IMR-90 (cell line): ENCODE results near the gene COMMD1. TPM values are rescaled to one million over a fixed set of nuclear protein-coding genes. Genes with fewer than 3 reads are reported as not detected.

ENCODE experiments used
- ATAC-seq: fragments of 200-7000 bp; cut with Tn5 transposase; 2 replicates; pipeline ENCODE4 v1.9.1; 2020; ENCODE audit warnings: low read depth, mild to moderate bottlenecking, moderate library complexity
- BruUV-seq: library from RNA; stranded (reverse); fragments of 400-500 nt; replicated peaks from 2 replicates; lab custom pipeline; 2021; lab: Mats Ljungman, UMichigan
- CTCF ChIA-PET: fragments of 300-600 bp; formaldehyde crosslinking; extraction: SDS; loops from one replicate; lab custom pipeline; 2021; ENCODE audit warnings: antibody characterized with exemption; lab: Yijun Ruan, JAX
- POLR2A ChIA-PET: fragments of 300-600 bp; sonication (Branson Sonifier 250); formaldehyde crosslinking; loops from one replicate; lab custom pipeline; 2022; ENCODE audit warnings: antibody characterized with exemption; ENCODE audit not compliant: unreplicated experiment; lab: Charles Lee
- DNase-seq: peaks from one replicate; pipeline ENCODE4 v3.0.0; 2013
- H2AFZ ChIP-seq: replicated peaks from 2 replicates; pipeline ENCODE3; 2013; ENCODE audit warnings: low read length, mild to moderate bottlenecking; ENCODE audit not compliant: poor library complexity
- H2AK5ac ChIP-seq: 2 replicates; pipeline ENCODE4 v1.6.1; 2013; ENCODE audit warnings: low read depth, low read length, inconsistent platforms
- H2AK9ac ChIP-seq: replicated peaks from 2 replicates; pipeline ENCODE3; 2013; ENCODE audit warnings: mild to moderate bottlenecking, low read depth, low read length, moderate library complexity; ENCODE audit not compliant: poor library complexity
- H2BK120ac ChIP-seq: 2 replicates; pipeline ENCODE4 v1.6.1; 2013; ENCODE audit warnings: low read depth, low read length, inconsistent platforms
- H2BK15ac ChIP-seq: 3 replicates; pipeline ENCODE4 v1.6.1; 2013; ENCODE audit warnings: low read depth, low read length, inconsistent platforms
- H2BK20ac ChIP-seq: 2 replicates; pipeline ENCODE4 v1.6.1; 2013; ENCODE audit warnings: low read depth, mild to moderate bottlenecking, inconsistent platforms, low read length, moderate library complexity
- H2BK5ac ChIP-seq: 2 replicates; pipeline ENCODE4 v1.6.1; 2013; ENCODE audit warnings: mild to moderate bottlenecking, low read depth, low read length, inconsistent platforms; ENCODE audit not compliant: poor library complexity, severe bottlenecking
- H3K14ac ChIP-seq: replicated peaks from 2 replicates; pipeline ENCODE4 v1.6.1; 2013; ENCODE audit warnings: low read depth, low read length, inconsistent platforms
- H3K18ac ChIP-seq: 2 replicates; pipeline ENCODE4 v1.6.1; 2013; ENCODE audit warnings: low read depth, low read length, control low read depth
- H3K23ac ChIP-seq: 2 replicates; pipeline ENCODE4 v1.6.1; 2013; ENCODE audit warnings: low read depth, low read length, inconsistent platforms
- H3K27ac ChIP-seq: 2 replicates; pipeline ENCODE4 v1.5.1; 2013; ENCODE audit warnings: mild to moderate bottlenecking, control low read depth, low read length; ENCODE audit not compliant: insufficient read depth
- H3K27me3 ChIP-seq: 2 replicates; pipeline ENCODE4 v1.6.1; 2013; ENCODE audit warnings: low read length; ENCODE audit not compliant: control insufficient read depth, insufficient read depth
- H3K36me3 ChIP-seq: 2 replicates; pipeline ENCODE4 v1.6.1; 2013; ENCODE audit warnings: low read length, mixed read lengths; ENCODE audit not compliant: control insufficient read depth, insufficient read depth
- H3K4ac ChIP-seq: 2 replicates; pipeline ENCODE4 v1.6.1; 2013; ENCODE audit warnings: low read depth, low read length, inconsistent platforms
- H3K4me1 ChIP-seq: 2 replicates; pipeline ENCODE4 v1.6.1; 2013; ENCODE audit warnings: low read length, mixed read lengths; ENCODE audit not compliant: control insufficient read depth, insufficient read depth
- H3K4me2 ChIP-seq: 2 replicates; pipeline ENCODE4 v1.6.1; 2013; ENCODE audit warnings: low read depth, mild to moderate bottlenecking, control low read depth, low read length, moderate library complexity
- H3K4me3 ChIP-seq: 2 replicates; pipeline ENCODE4 v1.5.1; 2013; ENCODE audit warnings: low read depth, mild to moderate bottlenecking, control low read depth, low read length, moderate library complexity; ENCODE audit not compliant: insufficient read depth
- H3K56ac ChIP-seq: 2 replicates; pipeline ENCODE4 v1.6.1; 2013; ENCODE audit warnings: low read length, inconsistent platforms; ENCODE audit not compliant: insufficient read depth; ENCODE audit errors: extremely low read depth
- H3K79me1 ChIP-seq, 2 experiments: 2 replicates each; pipeline ENCODE4 v1.6.1; 2013; ENCODE audit warnings: low read length in 2 of 2, inconsistent platforms in 1 of 2, low read depth in 1 of 2
- H3K9ac ChIP-seq: 2 replicates; pipeline ENCODE4 v1.6.1; 2013; ENCODE audit warnings: low read depth, low read length, control low read depth
- H3K9me1 ChIP-seq: 2 replicates; pipeline ENCODE4 v1.6.1; 2013; ENCODE audit warnings: low read length, inconsistent platforms; ENCODE audit not compliant: insufficient read depth
- H3K9me3 ChIP-seq: 2 replicates; pipeline ENCODE4 v1.6.1; 2013; ENCODE audit warnings: low read length; ENCODE audit not compliant: control insufficient read depth, insufficient read depth
- H4K20me1 ChIP-seq: 2 replicates; pipeline ENCODE4 v1.6.1; 2013; ENCODE audit warnings: low read length, inconsistent platforms; ENCODE audit not compliant: insufficient read depth
- H4K5ac ChIP-seq: 2 replicates; pipeline ENCODE4 v1.6.1; 2013; ENCODE audit warnings: mild to moderate bottlenecking, low read depth, low read length, control low read depth
- H4K8ac ChIP-seq, 2 experiments: 2 replicates each; pipeline ENCODE4 v1.6.1; 2013; ENCODE audit warnings: low read depth in 2 of 2, low read length in 2 of 2, control low read depth in 1 of 2, inconsistent platforms in 1 of 2
- H4K91ac ChIP-seq: 2 replicates; pipeline ENCODE4 v1.6.1; 2013; ENCODE audit warnings: low read depth, low read length, inconsistent platforms; ENCODE audit not compliant: insufficient read depth
- CEBPB ChIP-seq: IDR thresholded peaks from 2 replicates; pipeline ENCODE4 v1.6.1; 2012; ENCODE audit warnings: low read depth, low read length, improper control_type of control experiment
- MXI1 ChIP-seq: IDR thresholded peaks from 2 replicates; pipeline ENCODE4 v1.6.1; 2012; ENCODE audit warnings: low read depth, mild to moderate bottlenecking, low read length, moderate library complexity, borderline replicate concordance
- WGBS, 2 experiments: methylation state at CpG; one replicate each; pipeline versions ENCODE4 v1.1.5 to v1.1.7; 2013; ENCODE audit warnings: missing lambda C conversion rate in 2 of 2; ENCODE audit not compliant: insufficient read length in 1 of 2; ENCODE audit errors: extremely low coverage in 2 of 2; 5-methylcytosine and 5-hydroxymethylcytosine counted together
- dilution Hi-C: fragments of 300-500 bp; cut with HindIII; formaldehyde crosslinking; loops from one replicate; pipeline ENCODE4 v1.14.3; 2018; ENCODE audit warnings: low sequenced_read_pairs; ENCODE audit not compliant: unreplicated experiment
- in situ Hi-C: fragments of 300-500 bp; cut with MboI; formaldehyde crosslinking; loops from 3 replicates; pipeline ENCODE4 v1.14.3; 2019; ENCODE audit warnings: low sequenced_read_pairs, inconsistent platforms, mixed read lengths
- intact Hi-C: fragments of 100-400 bp; cut with micrococcal nuclease; formaldehyde crosslinking; loops from 2 replicates; pipeline ENCODE4 v1.10.0; 2022
- polyA plus RNA-seq, 3 experiments: library from polyadenylated mRNA; depleted of rRNA; stranded (reverse); fragments of >200 nt; gene quantifications; 2 replicates each; pipeline ENCODE4 v1.2.3, GENCODE V29; 2012; ENCODE audit warnings: low replicate concordance in 1 of 3
- total RNA-seq: library from RNA; depleted of rRNA; stranded (reverse); fragments of >200 nt; gene quantifications from 2 replicates; pipeline ENCODE4 v1.2.3, GENCODE V29; 2012
- TF ChIP-seq, protein P1 (sequence below): fragments of 150-350 bp; IDR thresholded peaks from 2 replicates; pipeline ENCODE4 v1.6.1; 2017; ENCODE audit warnings: mild to moderate bottlenecking, antibody characterized with exemption, low read length, low read depth
- TF ChIP-seq, protein P2 (sequence below): conservative IDR thresholded peaks from 2 replicates; pipeline ENCODE4 v1.5.1; 2012; ENCODE audit warnings: mild to moderate bottlenecking, low read depth, low read length, improper control_type of control experiment

COMMD1 gene
- total and polyA plus RNA-seq, 2 of the 4 experiments (the other 2 are of a cell fraction) = 42.8 to 60.4 TPM

DNA sequence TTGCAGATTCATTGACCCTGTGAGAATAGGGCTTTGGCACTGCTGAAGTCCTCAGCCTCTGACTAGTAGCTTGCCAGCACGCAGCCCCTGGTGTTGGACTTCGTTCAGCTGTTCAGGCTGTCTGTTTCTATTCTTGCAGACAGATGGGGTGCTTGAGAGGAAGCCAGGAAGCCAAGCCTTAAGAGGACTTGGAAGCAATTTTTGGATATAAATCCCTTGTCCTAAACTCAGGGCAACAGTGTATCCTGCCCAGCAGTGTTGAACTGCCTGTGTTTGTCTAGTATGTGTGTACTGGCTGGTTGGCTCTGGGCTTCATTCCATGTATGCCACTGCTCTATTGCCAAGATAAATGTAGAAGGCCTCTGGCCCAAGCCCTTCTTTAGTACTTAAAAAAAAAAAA is 108.6 kb downstream of the COMMD1 start:
- whole genome bisulfite sequencing, 2 experiments = no CpG with 5 or more reads among the region's 2 CpGs
- Histone ChIP-seq H2BK15ac (no peak overlapping the region), H3K4me2 (no peak overlapping the region), H2AFZ (no peak overlapping the region), H4K8ac (no peak overlapping the region), H2BK5ac (no peak overlapping the region), H3K23ac (no peak overlapping the region), H4K91ac (no peak overlapping the region), H4K5ac (no peak overlapping the region), H4K20me1 (0 out of 2 replicates have a peak, but pooled peaks cover 3% of the 10 kb centered on the region), H3K36me3 (no peaks in the 10 kb centered on the region), H3K27me3 (no peaks in the 10 kb centered on the region), H3K4me1 (peaks cover 1% of the 10 kb centered on the region; the same call in 1 of the 2 replicates), H3K14ac (no peak overlapping the region), H3K18ac (no peak overlapping the region), H3K27ac (no peak overlapping the region), H3K9me1 (no peaks in the 10 kb centered on the region), H2BK20ac (no peak overlapping the region), H3K9me3 (no peaks in the 10 kb centered on the region), H2AK5ac (no peak overlapping the region), H3K4me3 (no peak overlapping the region), H3K79me1 (no peaks in the 10 kb centered on the region; a peak in 1 of 4 replicates), H3K56ac (no peak overlapping the region), H2BK120ac (no peak overlapping the region), H2AK9ac (no peak overlapping the region), H3K9ac (no peak overlapping the region), H3K4ac (no peak overlapping the region)
- intact Hi-C loops (no loop called here), in situ Hi-C loops (no loop called here), dilution Hi-C loops (no loop called here)
- POLR2A ChIA-PET = no interaction called here
- CTCF ChIA-PET = interaction anchor here (0.7 kb wide), 1 partner anchor 13 kb away, joined by 3 read pairs; no protein-coding TSS in a partner anchor
- no peak for TF ChIP-seq MXI1
- TF ChIP-seq CEBPB = no peak
- TF ChIP-seq, protein P1, sequence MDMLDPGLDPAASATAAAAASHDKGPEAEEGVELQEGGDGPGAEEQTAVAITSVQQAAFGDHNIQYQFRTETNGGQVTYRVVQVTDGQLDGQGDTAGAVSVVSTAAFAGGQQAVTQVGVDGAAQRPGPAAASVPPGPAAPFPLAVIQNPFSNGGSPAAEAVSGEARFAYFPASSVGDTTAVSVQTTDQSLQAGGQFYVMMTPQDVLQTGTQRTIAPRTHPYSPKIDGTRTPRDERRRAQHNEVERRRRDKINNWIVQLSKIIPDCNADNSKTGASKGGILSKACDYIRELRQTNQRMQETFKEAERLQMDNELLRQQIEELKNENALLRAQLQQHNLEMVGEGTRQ = no peak
- TF ChIP-seq, protein P2, sequence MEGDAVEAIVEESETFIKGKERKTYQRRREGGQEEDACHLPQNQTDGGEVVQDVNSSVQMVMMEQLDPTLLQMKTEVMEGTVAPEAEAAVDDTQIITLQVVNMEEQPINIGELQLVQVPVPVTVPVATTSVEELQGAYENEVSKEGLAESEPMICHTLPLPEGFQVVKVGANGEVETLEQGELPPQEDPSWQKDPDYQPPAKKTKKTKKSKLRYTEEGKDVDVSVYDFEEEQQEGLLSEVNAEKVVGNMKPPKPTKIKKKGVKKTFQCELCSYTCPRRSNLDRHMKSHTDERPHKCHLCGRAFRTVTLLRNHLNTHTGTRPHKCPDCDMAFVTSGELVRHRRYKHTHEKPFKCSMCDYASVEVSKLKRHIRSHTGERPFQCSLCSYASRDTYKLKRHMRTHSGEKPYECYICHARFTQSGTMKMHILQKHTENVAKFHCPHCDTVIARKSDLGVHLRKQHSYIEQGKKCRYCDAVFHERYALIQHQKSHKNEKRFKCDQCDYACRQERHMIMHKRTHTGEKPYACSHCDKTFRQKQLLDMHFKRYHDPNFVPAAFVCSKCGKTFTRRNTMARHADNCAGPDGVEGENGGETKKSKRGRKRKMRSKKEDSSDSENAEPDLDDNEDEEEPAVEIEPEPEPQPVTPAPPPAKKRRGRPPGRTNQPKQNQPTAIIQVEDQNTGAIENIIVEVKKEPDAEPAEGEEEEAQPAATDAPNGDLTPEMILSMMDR = 0 out of 2 replicates have a peak, but pooled peaks have one; percentile 15
- no TSS peak for BruUV-seq
- peak; percentile 75 for ATAC-seq
- DNase-seq = peak; percentile 70
